GM18868 (cell line): ENCODE measurements around the gene PPEF2.
"Not testable (repeated sequence)": the region's sequence is repeated elsewhere in the genome, so short reads cannot be mapped to it uniquely, and the experiment has no call there.

ENCODE experiments used
- ATAC-seq: cut with Tn5 transposase; IDR thresholded peaks from one replicate; pipeline ENCODE4 v1.9.1; 2021; ENCODE audit warnings: mild to moderate bottlenecking, moderate library complexity; ENCODE audit not compliant: unreplicated experiment

The PPEF2 gene, protein sequence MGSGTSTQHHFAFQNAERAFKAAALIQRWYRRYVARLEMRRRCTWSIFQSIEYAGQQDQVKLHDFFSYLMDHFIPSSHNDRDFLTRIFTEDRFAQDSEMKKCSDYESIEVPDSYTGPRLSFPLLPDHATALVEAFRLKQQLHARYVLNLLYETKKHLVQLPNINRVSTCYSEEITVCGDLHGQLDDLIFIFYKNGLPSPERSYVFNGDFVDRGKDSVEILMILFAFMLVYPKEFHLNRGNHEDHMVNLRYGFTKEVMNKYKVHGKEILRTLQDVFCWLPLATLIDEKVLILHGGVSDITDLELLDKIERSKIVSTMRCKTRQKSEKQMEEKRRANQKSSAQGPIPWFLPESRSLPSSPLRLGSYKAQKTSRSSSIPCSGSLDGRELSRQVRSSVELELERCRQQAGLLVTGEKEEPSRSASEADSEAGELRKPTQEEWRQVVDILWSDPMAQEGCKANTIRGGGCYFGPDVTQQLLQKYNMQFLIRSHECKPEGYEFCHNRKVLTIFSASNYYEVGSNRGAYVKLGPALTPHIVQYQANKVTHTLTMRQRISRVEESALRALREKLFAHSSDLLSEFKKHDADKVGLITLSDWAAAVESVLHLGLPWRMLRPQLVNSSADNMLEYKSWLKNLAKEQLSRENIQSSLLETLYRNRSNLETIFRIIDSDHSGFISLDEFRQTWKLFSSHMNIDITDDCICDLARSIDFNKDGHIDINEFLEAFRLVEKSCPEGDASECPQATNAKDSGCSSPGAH

DNA sequence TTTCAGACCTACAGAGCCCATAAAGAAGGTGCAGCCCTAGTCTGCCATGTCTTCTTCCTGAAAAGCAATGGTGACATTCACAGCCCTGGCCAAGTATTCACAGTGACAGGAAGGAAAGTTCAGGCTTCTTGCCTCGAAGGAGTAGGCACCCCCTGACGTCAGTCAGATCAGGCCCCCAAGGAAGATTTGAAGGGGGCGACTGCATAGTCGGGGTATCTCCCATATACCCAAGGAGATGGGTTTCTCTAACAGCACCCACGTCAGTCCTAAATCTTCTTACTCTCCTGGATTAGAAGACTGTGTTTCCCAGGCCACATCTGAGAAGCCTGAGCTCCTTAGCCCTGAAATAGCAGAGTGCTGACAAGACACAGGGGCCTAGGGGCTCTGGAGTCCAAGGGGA lies at the start of gene PPEF2:
TSS of gene PPEF2 (minus strand) at position 101 of the 400 bp plus-strand sequence. CDS start 6,127 bp downstream, outside the sequence.
- no peak for ATAC-seq

DNA sequence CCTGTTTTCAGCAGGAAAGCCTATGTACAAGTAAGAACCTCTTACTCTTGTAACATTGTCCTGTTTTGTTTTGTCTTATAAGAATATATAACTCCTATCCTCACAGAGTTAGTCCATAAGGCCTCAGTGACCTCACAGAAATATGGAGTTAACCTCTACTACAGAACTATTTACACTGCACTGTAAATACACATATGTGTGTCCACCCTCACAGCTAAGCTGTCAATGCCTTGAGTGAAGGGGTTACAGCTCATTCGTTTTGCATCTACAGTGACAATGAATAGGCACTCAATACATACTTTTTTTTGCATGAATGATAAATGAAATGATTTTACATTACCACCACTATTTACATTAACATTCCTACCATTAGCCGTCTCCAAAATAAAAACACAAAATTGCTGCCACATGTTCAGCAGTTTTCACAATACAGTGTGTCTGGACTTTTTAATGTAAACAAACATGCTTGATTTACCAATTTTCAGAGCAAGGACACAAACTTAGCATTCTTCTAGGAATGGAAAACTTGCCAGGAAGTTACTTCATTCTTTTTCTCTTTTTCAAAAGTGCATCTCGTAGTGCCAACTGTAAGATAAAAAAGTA lies 48.1 kb upstream of the PPEF2 start:
- ATAC-seq: no peak

- peak; percentile 83 for ATAC-seq
Measured at GRCh38 chr4:75948822-75949444, 46.7 kb upstream of the PPEF2 start.

DNA sequence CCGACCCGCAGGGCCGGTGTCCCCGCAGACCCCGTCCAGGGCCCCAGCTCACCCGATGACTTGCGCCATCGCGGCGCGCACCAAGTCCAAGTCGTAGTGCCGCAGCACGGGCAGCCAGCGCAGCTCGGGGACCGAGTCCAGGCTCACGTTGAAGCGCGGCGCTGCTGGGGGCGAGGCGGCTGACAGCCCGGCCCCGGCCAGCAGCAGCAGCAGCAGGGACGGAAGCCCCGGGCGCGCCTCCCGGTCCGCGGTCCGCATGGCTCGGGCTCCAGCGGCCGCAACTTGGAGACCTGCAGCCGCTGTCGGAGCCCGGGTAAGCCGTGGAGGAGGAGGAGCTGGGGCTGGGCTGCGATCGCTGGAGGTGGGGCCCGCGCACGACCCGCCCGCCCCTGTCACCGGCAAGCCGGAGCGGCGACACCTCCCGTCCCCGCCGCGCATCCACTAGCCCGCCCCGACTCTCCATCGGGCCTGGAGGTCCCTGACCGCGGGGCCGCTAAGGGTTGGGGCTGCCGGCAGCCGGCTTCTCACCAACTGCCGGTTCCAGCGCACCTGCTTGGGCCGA lies 38.5 kb upstream of the PPEF2 start, which contains the start of gene NAAA:
TSS of gene NAAA (minus strand) at position 322 of the 562 bp plus-strand sequence. CDS start at position 258, 64 bp downstream.
- ATAC-seq: peak; percentile 86

- peak; percentile 48 for ATAC-seq
Measured at GRCh38 chr4:75939890-75940691, 37.8 kb upstream of the PPEF2 start.

DNA sequence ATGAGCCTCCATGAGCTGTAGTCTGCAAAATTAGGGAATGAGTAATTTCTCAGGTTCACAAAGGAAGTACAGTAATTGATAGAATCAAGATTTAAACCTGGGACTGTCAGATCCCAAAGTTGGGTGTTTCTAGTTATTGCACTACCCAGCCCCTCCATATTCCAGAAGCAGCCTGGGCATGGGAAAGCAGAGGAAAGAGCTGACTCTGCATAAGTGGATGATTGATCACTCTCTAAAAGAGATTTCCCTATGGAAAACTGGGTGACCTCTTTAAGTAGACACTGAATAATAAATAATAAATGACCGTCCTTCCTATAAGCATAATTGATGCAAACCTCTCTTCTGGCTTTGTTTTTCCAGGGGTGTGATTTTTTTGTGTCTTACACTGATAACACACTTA lies 33.4 kb upstream of the PPEF2 start:
- no peak for ATAC-seq

GRCh38 chr4:75930152-75930551 lies 27.9 kb upstream of the PPEF2 start:
- no peak for ATAC-seq

DNA sequence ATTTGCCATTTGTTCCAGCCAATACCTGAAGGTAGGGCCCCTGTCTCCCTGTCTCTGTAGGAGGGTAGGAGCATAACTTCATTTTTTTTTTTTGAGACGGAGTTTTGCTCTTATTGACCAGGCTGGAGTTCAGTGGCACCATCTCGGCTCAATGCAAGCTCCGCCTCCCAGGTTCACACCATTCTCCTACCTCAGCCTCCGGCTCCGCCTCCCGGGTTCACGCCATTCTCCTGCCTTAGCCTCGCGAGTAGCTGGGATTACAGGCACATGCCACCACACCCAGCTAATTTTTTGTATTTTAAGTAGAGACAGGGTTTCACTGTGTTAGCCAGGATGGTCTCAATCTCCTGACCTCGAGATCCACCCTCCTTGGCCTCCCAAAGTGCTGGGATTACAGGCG lies 22.7 kb upstream of the PPEF2 start:
- not testable (repeated sequence) for ATAC-seq

- no peak for ATAC-seq
Measured at GRCh38 chr4:75924309-75924827, 22.1 kb upstream of the PPEF2 start.

- ATAC-seq: no peak
Measured at GRCh38 chr4:75922588-75922987, 20.3 kb upstream of the PPEF2 start.

GRCh38 chr4:75921910-75922309 lies 19.7 kb upstream of the PPEF2 start:
- ATAC-seq: no peak

GRCh38 chr4:75920327-75920726 lies 18.1 kb upstream of the PPEF2 start:
- no peak for ATAC-seq

DNA sequence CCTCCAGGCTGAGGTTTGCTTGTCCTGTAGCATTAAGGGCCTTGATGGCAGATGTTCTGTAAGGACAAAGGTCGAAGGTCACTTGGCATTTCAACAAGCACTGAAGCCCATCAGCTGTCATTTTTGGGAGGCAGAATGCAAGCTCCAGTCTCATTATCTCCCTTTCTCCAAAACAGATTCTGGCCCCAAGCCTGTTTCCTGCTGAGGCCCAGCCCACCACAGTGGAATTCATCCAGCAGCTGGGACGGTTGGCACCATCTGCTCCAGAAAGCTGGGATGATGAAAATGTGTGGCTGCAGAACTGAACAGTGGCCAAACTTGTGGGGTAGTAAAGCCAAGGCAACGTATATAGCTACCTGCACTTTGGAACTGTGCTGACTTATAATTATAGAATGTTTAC lies 17.7 kb upstream of the PPEF2 start:
- ATAC-seq: no peak

DNA sequence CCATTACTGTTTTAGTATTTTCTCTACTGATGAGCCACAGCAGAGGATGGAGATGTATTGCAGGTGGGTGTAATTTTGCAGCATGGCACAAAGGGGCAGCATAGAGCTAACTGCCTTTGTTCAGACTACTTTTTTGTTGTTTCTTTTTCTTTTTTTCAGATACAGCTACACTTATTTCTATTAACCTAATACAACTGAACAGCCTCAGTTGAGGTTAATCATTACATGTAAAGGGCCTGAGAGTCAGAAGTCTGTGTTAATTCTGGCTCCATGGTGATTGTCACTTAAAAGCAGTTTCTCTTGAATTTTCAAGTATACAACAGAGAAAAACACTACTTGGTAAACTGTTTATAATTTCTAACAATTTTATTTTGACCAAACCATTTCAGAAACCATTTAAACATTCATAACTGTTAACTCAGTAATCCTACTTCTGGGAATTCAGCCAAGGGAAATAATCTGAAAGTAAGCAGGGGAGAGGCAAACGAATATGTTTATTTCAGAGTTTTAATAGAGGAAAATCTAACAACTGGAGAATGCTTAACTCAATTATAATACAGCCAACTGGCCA lies 13.9 kb upstream of the PPEF2 start:
- peak; percentile 69 for ATAC-seq

- ATAC-seq: no peak
Measured at GRCh38 chr4:75912968-75913367, 10.7 kb upstream of the PPEF2 start.

DNA sequence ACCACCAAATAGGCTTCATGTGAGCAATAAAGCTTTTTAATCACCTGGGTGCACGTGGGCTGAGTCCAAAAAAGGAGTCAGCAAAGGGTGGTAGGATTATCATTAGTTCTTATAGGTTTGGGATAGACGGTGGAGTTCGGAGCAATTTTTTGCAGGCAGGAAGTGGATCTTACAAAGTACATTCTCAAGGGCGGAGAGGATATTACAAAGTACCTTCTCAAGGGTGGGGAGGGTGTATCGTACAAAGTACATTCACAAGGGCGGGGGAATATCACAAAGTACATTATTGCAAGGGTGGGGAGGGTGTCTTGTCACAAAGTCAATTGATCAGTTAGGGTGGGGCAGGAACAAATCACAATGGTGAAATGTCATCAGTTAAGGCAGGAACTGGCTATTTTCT lies 8.6 kb upstream of the PPEF2 start:
- ATAC-seq: not testable (repeated sequence)

DNA sequence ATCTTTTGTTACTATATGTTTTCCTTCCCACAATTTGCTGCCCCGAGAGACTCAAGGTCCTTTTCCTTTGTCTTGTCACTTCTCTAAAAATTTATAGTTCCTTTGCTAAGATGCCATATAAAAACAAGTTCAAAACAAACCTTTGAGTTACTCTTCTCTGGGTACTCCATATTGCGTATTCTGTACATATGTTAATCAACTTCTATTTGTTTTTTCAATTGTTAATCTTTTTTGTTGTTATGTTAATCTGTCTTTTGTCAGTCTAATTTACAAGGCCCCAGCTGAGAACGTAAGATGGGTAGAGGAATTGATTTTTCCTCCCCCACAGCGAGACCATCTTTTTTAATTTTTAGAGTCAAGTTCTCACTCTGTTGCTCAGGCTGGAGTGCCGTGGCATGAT lies 7.2 kb upstream of the PPEF2 start:
- ATAC-seq: no peak

- no peak for ATAC-seq
Measured at GRCh38 chr4:75908555-75908954, 6.3 kb upstream of the PPEF2 start.

GRCh38 chr4:75907966-75908365 lies 5.7 kb upstream of the PPEF2 start:
- no peak for ATAC-seq
